H1 (cell line): ENCODE measurements around the gene LIN28B. TPM values are rescaled to one million over a fixed set of nuclear protein-coding genes. Genes with fewer than 3 reads are reported as not detected.
A peak's percentile ranks its signal among the peaks of the same experiment; 100 is the strongest.

ENCODE experiments used
- ASH2L ChIP-seq: fragments of 200-600, 300-600 bp; sonication (generic); IDR thresholded peaks from one replicate; pipeline ENCODE4 v1.7.1; 2017; ENCODE audit warnings: low read length
- BCL11A ChIP-seq, 2 experiments: IDR thresholded peaks; one replicate each; pipeline ENCODE4 v1.6.1; 2011; ENCODE audit warnings: low read depth in 2 of 2, low read length in 2 of 2, mild to moderate bottlenecking in 2 of 2
- CHD2 ChIP-seq: IDR thresholded peaks from 2 replicates; pipeline ENCODE4 v1.6.1; 2012; ENCODE audit warnings: low read length, improper control_type of control experiment
- CREB1 ChIP-seq: IDR thresholded peaks from 2 replicates; pipeline ENCODE4 v1.6.1; 2012; ENCODE audit warnings: inconsistent platforms
- HDAC2 ChIP-seq, 2 experiments: fragments of 300-600 bp in 1 of 2; sonication (generic) in 1 of 2; IDR thresholded peaks; 2 replicates each; pipeline ENCODE4 v1.6.1; 2011 to 2012; ENCODE audit warnings: low read depth in 2 of 2, low read length in 2 of 2, mild to moderate bottlenecking in 2 of 2, moderate library complexity in 2 of 2, borderline replicate concordance in 1 of 2, inconsistent platforms in 1 of 2
- HDAC6 ChIP-seq: IDR thresholded peaks from one replicate; pipeline ENCODE4 v1.7.1; 2012; ENCODE audit warnings: low read depth, mild to moderate bottlenecking, inconsistent platforms, low read length, moderate library complexity
- KDM1A ChIP-seq: fragments of 200-600, 300-600 bp; sonication (generic); IDR thresholded peaks from 2 replicates; pipeline ENCODE4 v1.7.1; 2016; ENCODE audit warnings: mild to moderate bottlenecking, low read length, borderline replicate concordance
- NANOG ChIP-seq: IDR thresholded peaks from 2 replicates; pipeline ENCODE4 v1.6.1; 2011; ENCODE audit warnings: low read length, low read depth, mild to moderate bottlenecking, inconsistent platforms; ENCODE audit not compliant: insufficient read depth, poor library complexity, severe bottlenecking
- PHF8 ChIP-seq: fragments of 200-600 bp; sonication (generic); conservative IDR thresholded peaks from 2 replicates; pipeline ENCODE4 v1.7.1; 2012; ENCODE audit warnings: low read depth, mild to moderate bottlenecking, inconsistent platforms, low read length, moderate library complexity
- POU5F1 ChIP-seq: IDR thresholded peaks from 2 replicates; pipeline ENCODE4 v1.6.1; 2011; ENCODE audit warnings: low read depth, mild to moderate bottlenecking, low read length, moderate library complexity
- RAD21 ChIP-seq, 2 experiments: IDR thresholded peaks in 1 of 2; conservative IDR thresholded peaks in 1 of 2; 2 replicates each; pipeline ENCODE4 v1.6.1; 2011; ENCODE audit warnings: low read depth in 2 of 2, low read length in 2 of 2, improper control_type of control experiment in 1 of 2, inconsistent platforms in 1 of 2, mild to moderate bottlenecking in 1 of 2, moderate library complexity in 1 of 2
- SIX5 ChIP-seq: IDR thresholded peaks from 2 replicates; pipeline ENCODE4 v1.6.1; 2011; ENCODE audit warnings: mild to moderate bottlenecking, low read depth, low read length
- TAF1 ChIP-seq: IDR thresholded peaks from 2 replicates; pipeline ENCODE4 v1.6.1; 2011; ENCODE audit warnings: mild to moderate bottlenecking, low read depth, low read length
- TBP ChIP-seq: IDR thresholded peaks from 2 replicates; pipeline ENCODE4 v1.6.1; 2011; ENCODE audit warnings: low read depth, low read length, improper control_type of control experiment
- TCF12 ChIP-seq: IDR thresholded peaks from 2 replicates; pipeline ENCODE4 v1.6.1; 2011; ENCODE audit warnings: low read depth, mild to moderate bottlenecking, low read length
- TEAD4 ChIP-seq: IDR thresholded peaks from 2 replicates; pipeline ENCODE4 v1.6.1; 2012; ENCODE audit warnings: low read depth, low read length, inconsistent platforms, mixed read lengths
- polyA plus RNA-seq, 7 experiments: library from polyadenylated mRNA; depleted of rRNA in 3 of 7; stranded (reverse) in 5 of 7; unstranded in 2 of 7; fragments of >200 nt in 5 of 7; fragments of 200-250 nt in 2 of 7; gene quantifications; 1 replicate in 5 of 7; 2 replicates in 1 of 7; 4 replicates in 1 of 7; pipeline versions ENCODE4 v1.2.1 to v1.2.3, GENCODE V29; 2011 to 2013; ENCODE audit warnings: missing spikeins in 2 of 7, mixed read lengths in 2 of 7
- total RNA-seq: library from RNA; stranded (reverse); fragmentation: NEBNext Ultra II Directional; extraction: Animal tissue kit (Norgen Biotek cat#: 25700); gene quantifications from 2 replicates; pipeline ENCODE4 v1.2.1, GENCODE V29; 2021
- TF ChIP-seq, protein P1 (sequence below), 3 experiments: IDR thresholded peaks; 1 replicate in 2 of 3; 2 replicates in 1 of 3; pipeline versions ENCODE4 v1.5.1 to v1.6.1; 2011; ENCODE audit warnings: low read length in 3 of 3, mild to moderate bottlenecking in 3 of 3, inconsistent platforms in 2 of 3, low read depth in 1 of 3, moderate library complexity in 1 of 3; ENCODE audit not compliant: insufficient read depth in 1 of 3; ENCODE audit errors: control extremely low read depth in 1 of 3
- TF ChIP-seq, protein P2 (sequence below): IDR thresholded peaks from 2 replicates; pipeline ENCODE4 v1.6.1; 2012; ENCODE audit warnings: low read length, inconsistent platforms

The LIN28B gene
- total and polyA plus RNA-seq, 2 of the 8 experiments (the other 6 are each of a cell fraction or from before 2014, with no cell fraction given) = 27.4 to 94.7 TPM

DNA sequence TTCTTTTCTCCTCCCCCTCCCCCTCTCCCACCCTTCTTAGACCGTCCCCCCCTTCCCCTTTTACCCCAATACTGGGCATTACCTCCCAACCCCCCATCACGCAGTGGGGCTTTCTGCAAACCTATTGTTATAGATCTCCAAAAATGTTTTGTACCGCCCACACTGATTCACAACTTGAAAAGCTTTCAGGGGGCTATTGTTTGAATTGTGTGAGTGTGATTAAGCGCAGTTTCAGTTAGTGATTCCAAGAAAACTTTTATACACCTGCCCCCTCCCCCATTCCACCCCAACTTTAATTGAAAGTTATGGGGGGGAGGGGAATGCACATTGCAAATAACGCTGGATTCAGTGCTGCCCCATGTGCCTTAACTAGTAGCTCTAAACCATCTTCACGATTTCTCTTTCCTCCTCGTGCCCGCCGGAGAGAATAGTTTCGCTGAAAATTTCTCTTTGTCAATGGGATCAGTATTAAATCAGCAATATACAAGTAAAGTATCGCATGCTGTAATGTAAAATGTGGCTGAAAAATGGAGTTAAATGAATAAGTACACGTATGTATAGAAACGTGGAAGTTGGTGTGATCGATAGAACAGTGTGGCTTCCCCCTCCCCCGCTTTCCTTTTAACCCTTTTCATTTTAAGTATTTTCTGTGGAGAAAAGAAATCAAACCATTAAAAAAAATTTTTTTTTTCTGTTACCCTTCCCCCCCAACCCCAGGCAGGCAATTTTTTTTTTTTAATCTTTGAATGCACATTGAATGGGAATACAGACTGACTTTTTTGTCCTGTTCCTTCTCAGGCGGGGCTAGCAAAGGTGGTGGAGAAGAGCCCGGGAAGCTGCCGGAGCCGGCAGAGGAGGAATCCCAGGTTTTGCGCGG is 632 bp downstream of the LIN28B start (continued):
- no peak for TF ChIP-seq HDAC6
- TF ChIP-seq TBP = peak; percentile 90
- no peak; the same call in 1 of the 2 replicates for TF ChIP-seq CHD2
- peak in 1 of 2 experiments; percentile 74 for TF ChIP-seq BCL11A (IDR thresholded peaks at IDR 0.05; ENCODE audit: low read depth in 2 of 2, low read length in 2 of 2)
- no peak for TF ChIP-seq POU5F1
- peak; percentile 95 for TF ChIP-seq ASH2L
- TF ChIP-seq, protein P1, sequence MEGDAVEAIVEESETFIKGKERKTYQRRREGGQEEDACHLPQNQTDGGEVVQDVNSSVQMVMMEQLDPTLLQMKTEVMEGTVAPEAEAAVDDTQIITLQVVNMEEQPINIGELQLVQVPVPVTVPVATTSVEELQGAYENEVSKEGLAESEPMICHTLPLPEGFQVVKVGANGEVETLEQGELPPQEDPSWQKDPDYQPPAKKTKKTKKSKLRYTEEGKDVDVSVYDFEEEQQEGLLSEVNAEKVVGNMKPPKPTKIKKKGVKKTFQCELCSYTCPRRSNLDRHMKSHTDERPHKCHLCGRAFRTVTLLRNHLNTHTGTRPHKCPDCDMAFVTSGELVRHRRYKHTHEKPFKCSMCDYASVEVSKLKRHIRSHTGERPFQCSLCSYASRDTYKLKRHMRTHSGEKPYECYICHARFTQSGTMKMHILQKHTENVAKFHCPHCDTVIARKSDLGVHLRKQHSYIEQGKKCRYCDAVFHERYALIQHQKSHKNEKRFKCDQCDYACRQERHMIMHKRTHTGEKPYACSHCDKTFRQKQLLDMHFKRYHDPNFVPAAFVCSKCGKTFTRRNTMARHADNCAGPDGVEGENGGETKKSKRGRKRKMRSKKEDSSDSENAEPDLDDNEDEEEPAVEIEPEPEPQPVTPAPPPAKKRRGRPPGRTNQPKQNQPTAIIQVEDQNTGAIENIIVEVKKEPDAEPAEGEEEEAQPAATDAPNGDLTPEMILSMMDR (IDR thresholded peaks at IDR 0.05; ENCODE audit: control extremely low read depth in 1 of 3, insufficient read depth in 1 of 3, low read depth in 1 of 3, low read length in 3 of 3) = no peak
- TF ChIP-seq KDM1A = no peak; the same call in 1 of the 2 replicates
- peak; percentile 94 for TF ChIP-seq NANOG
- TF ChIP-seq TEAD4 = peak; percentile 63; the same call in 1 of the 2 replicates
- 0 out of 2 replicates have a peak, but pooled peaks have one; percentile 6 for TF ChIP-seq SIX5
- peak in 1 of 2 experiments; percentile 92; a peak in 3 of 4 replicates for TF ChIP-seq HDAC2 (IDR thresholded peaks at IDR 0.05; ENCODE audit: borderline replicate concordance in 1 of 2, low read depth in 2 of 2, low read length in 2 of 2)
- no peak for TF ChIP-seq RAD21 (IDR thresholded peaks at IDR 0.05 in 1 of 2, conservative IDR thresholded peaks at IDR 0.05 in 1 of 2; ENCODE audit: low read depth in 2 of 2, low read length in 2 of 2)
- peak; percentile 59; the same call in 1 of the 2 replicates for TF ChIP-seq PHF8
- TF ChIP-seq CREB1 = 0 out of 2 replicates have a peak, but pooled peaks have one; percentile 25
- TF ChIP-seq, protein P2, sequence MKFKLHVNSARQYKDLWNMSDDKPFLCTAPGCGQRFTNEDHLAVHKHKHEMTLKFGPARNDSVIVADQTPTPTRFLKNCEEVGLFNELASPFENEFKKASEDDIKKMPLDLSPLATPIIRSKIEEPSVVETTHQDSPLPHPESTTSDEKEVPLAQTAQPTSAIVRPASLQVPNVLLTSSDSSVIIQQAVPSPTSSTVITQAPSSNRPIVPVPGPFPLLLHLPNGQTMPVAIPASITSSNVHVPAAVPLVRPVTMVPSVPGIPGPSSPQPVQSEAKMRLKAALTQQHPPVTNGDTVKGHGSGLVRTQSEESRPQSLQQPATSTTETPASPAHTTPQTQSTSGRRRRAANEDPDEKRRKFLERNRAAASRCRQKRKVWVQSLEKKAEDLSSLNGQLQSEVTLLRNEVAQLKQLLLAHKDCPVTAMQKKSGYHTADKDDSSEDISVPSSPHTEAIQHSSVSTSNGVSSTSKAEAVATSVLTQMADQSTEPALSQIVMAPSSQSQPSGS = peak; percentile 71
- peak; percentile 16; the same call in 1 of the 2 replicates for TF ChIP-seq TCF12
- TF ChIP-seq TAF1 = peak; percentile 79
